ENCODE data around the gene SLC22A31. TPM values are rescaled to one million over a fixed set of nuclear protein-coding genes. Genes with fewer than 3 reads are reported as not detected.

Gene SLC22A31
- total RNA-seq, 1 experiment from 2014 or later = not detected

Other genes with a start within 250 kb of the SLC22A31 start
- 0.27 TPM in 1 of 2 replicates, not detected in the other for gene CBFA2T3, start 223.3 kb downstream of the SLC22A31 start, total RNA-seq (2014; rRNA removed; shearing (Covaris generic); ENCODE audit: low replicate concordance)
- gene ACSF3, start 106.7 kb downstream of the SLC22A31 start, total RNA-seq (2014; rRNA removed; shearing (Covaris generic); ENCODE audit: low replicate concordance) = 36.5 and 45.4 TPM in 2 replicates
- gene CDH15, start 28.8 kb downstream of the SLC22A31 start, total RNA-seq (2014; rRNA removed; shearing (Covaris generic); ENCODE audit: low replicate concordance) = 0.51 and 1.0 TPM in 2 replicates
- gene ZNF778, start 17.2 kb upstream of the SLC22A31 start, total RNA-seq (2014; rRNA removed; shearing (Covaris generic); ENCODE audit: low replicate concordance) = 8.7 and 14.5 TPM in 2 replicates

Measured in Caki2 (cell line).